Ascending aorta (tissue), 2 donors: Measurements from ENCODE around the gene ARHGEF28. TPM values are rescaled to one million over a fixed set of nuclear protein-coding genes. Genes with fewer than 3 reads are reported as not detected.

Experiments used
- DNase-seq, 2 donors: peaks; one replicate each; pipeline ENCODE4 v3.0.0-alpha.2; 2019; ENCODE audit warnings: low spot score in 2 of 2
- H3K27ac ChIP-seq, 2 donors: fragments of 200-600 bp; sonication (generic); one replicate each; pipeline ENCODE4 v1.5.1; 2016 to 2017; ENCODE audit warnings: mild to moderate bottlenecking in 1 of 2
- H3K27me3 ChIP-seq: fragments of 200-600 bp; sonication (generic); one replicate; pipeline ENCODE4 v1.5.1; 2017
- H3K36me3 ChIP-seq, 2 donors: fragments of 200-600 bp; sonication (generic); one replicate each; pipeline ENCODE4 v1.5.1; 2016
- H3K4me1 ChIP-seq, 2 donors: fragments of 200-600 bp; sonication (generic); one replicate each; pipeline ENCODE4 v1.5.1; 2016 to 2017; ENCODE audit warnings: mild to moderate bottlenecking in 1 of 2
- H3K4me3 ChIP-seq, 2 donors: fragments of 200-600 bp; sonication (generic); one replicate each; pipeline ENCODE4 v1.5.1; 2016 to 2017; ENCODE audit warnings: mild to moderate bottlenecking in 1 of 2
- H3K9me3 ChIP-seq, 2 donors: fragments of 200-600 bp; sonication (generic); one replicate each; pipeline ENCODE4 v1.5.1; 2016
- CTCF ChIP-seq, 3 experiments: fragments of 200-600 bp in 2 of 3; fragments of 450-650 bp in 1 of 3; sonication (generic) in 2 of 3; IDR thresholded peaks; one replicate each; pipeline ENCODE4 v1.5.1; 2016 to 2019; ENCODE audit warnings: antibody characterized with exemption in 3 of 3, mild to moderate bottlenecking in 1 of 3, moderate library complexity in 1 of 3
- intact Hi-C: fragments of 100-400 bp; cut with DNase I; formaldehyde crosslinking; loops from one replicate; pipeline ENCODE4 v1.15.1; 2023
- total RNA-seq: library from RNA; depleted of rRNA; stranded (reverse); fragments of >200 nt; gene quantifications from one replicate; pipeline ENCODE4 v1.1.0, GENCODE V29; 2016

ARHGEF28 gene
- total RNA-seq, 1 donor from 2014 or later, result 15.1 TPM

- no peak overlapping the region for H3K27ac ChIP-seq
- DNase-seq, result no peak
- H3K4me3 ChIP-seq, result no peak overlapping the region
- H3K4me1 ChIP-seq, result no peaks in the 10 kb centered on the region
- no peak for TF ChIP-seq CTCF (IDR thresholded peaks at IDR 0.05)
- intact Hi-C loops, result no loop called here
- no peaks in the 10 kb centered on the region for H3K9me3 ChIP-seq
- no peaks in the 10 kb centered on the region for H3K36me3 ChIP-seq
- no peaks in the 10 kb centered on the region for H3K27me3 ChIP-seq
Measured at GRCh38 chr5:73805449-73805848, 179.5 kb downstream of the ARHGEF28 start.

GRCh38 chr5:73808911-73809310, 182.9 kb downstream of the ARHGEF28 start:
- TF ChIP-seq CTCF (IDR thresholded peaks at IDR 0.05), result no peak
- Histone ChIP-seq H3K27me3 (no peaks in the 10 kb centered on the region), H3K4me3 (no peak overlapping the region), H3K36me3 (no peaks in the 10 kb centered on the region), H3K27ac (no peak overlapping the region), H3K4me1 (no peaks in the 10 kb centered on the region), H3K9me3 (no peaks in the 10 kb centered on the region)
- intact Hi-C loops, result no loop called here
- DNase-seq, result no peak

GRCh38 chr5:73810429-73810828, 184.4 kb downstream of the ARHGEF28 start:
- no peak for DNase-seq
- intact Hi-C loops, result no loop called here
- TF ChIP-seq CTCF (IDR thresholded peaks at IDR 0.05), result no peak
- Histone ChIP-seq H3K27me3 (no peaks in the 10 kb centered on the region), H3K27ac (no peak overlapping the region), H3K9me3 (no peaks in the 10 kb centered on the region), H3K4me3 (no peak overlapping the region), H3K36me3 (no peaks in the 10 kb centered on the region), H3K4me1 (no peaks in the 10 kb centered on the region)

- intact Hi-C loops, result no loop called here
Measured at GRCh38 chr5:73812457-73812856, 186.5 kb downstream of the ARHGEF28 start.

GRCh38 chr5:73812962-73813588, 187.1 kb downstream of the ARHGEF28 start:
- no peak for TF ChIP-seq CTCF (IDR thresholded peaks at IDR 0.05)
- intact Hi-C loops, result no loop called here
- no peak overlapping the region for H3K27ac ChIP-seq
- peaks cover 3 to 6% of the 10 kb centered on the region in 2 donors for H3K4me1 ChIP-seq
- H3K4me3 ChIP-seq, result no peak overlapping the region
- H3K27me3 ChIP-seq, result no peaks in the 10 kb centered on the region
- DNase-seq, result no peak
- no peaks in the 10 kb centered on the region for H3K9me3 ChIP-seq
- no peaks in the 10 kb centered on the region for H3K36me3 ChIP-seq

More at GRCh38 chr5:73812457-73812856, 186.5 kb downstream of the ARHGEF28 start:
- Histone ChIP-seq H3K36me3 (no peaks in the 10 kb centered on the region), H3K27ac (no peak overlapping the region), H3K4me3 (no peak overlapping the region), H3K4me1 (peaks cover 0 to 3% of the 10 kb centered on the region in 2 donors), H3K9me3 (no peaks in the 10 kb centered on the region), H3K27me3 (no peaks in the 10 kb centered on the region)
- DNase-seq, result no peak
- TF ChIP-seq CTCF (IDR thresholded peaks at IDR 0.05), result no peak
